Stimulated activated CD8-positive, alpha-beta memory T cell treated with anti-CD3 and anti-CD28 coated beads, Interleukin-15, amount 100 ng/mL, for 1 hour (primary cell): ENCODE results near the gene OR6C3.
"Not testable (repeated sequence)": the region's sequence is repeated elsewhere in the genome, so short reads cannot be mapped to it uniquely, and the experiment has no call there.

Source experiments
- DNase-seq: peaks from one replicate; pipeline ENCODE4 v3.0.0-alpha.2; 2020; ENCODE audit warnings: low read depth

OR6C3 gene

DNA sequence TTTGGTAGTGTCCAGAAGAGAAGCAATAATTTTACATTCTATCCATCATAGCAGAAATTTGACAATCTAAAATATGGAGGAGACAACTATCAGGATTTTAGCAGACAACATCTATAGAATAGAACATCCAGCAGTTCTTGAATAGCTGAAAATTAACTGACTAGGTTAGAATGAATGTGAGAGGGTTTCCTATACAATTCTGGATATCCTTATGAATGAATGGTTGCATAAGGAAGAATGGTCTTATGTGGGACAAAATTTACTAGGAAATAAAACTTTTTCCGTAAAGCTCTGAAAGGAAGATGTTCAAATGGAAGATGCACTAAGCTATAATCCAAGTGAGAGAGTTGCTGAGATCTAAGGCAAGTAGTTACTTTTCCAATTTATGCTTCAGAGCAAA, at the start of gene OR6C3:
Gene OR6C3 (plus strand): TSS at position 301 of the 400 bp plus-strand sequence. CDS start 955 bp downstream, outside the sequence.
- no peak for DNase-seq

DNA sequence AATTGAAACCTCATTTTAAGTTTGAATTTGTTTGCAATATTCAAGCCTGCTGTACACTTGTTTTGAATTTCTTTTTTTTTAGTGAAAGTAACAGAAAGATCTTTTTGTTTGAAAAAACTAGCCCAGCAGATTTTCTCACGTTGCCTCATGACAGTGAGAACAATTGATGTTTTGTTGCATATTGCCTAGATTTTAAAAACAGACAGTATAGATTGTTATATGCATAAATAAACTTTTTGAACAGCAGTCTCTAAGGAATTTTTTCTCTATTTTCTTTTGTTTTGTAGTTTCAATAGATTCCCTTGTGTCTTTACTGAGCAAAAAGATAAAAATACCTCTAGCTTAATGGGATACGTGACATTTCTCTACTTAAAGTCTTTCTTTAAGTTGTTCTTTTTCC, 49.6 kb upstream of the OR6C3 start:
- no peak for DNase-seq

DNA sequence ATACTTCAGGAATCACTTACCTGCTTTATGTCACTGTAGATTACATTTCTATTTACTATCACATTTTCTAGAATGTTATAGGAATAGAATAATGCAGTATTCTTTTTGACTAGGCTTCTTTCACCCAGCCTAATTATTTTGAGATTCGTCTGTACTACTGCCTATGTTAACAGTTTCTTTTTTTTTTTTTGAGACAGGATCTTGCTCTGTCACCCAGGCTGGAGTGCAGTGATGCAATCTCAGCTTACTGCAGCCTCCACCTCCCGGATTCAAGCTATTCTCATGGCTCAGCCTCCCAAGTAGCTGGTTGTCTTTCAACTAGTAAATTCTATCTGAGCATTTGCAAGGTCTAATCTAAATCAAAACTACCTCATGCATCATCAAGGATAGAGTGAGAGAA, 40.5 kb upstream of the OR6C3 start:
- DNase-seq = no peak

DNA sequence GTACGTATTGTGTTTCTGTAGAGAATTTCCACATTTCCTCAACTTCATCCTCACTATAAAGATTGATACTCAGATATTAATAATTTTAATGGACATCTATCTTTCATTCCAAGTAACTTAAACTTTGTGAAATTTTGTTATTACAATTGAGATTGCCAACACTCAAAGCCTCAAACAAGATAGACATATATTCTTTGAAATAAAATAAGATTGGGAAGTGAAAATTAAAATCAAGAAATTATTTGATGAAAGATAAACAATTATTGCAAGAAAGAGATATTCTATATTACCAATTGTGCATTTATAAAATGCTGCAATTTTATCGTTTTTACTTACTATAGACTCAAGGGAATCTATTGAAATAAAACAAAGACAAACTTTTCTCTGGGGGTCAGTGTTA, 34.1 kb upstream of the OR6C3 start, which contains the start of gene OR6C6:
Gene OR6C6 (minus strand): TSS at position 101 of the 400 bp plus-strand sequence. CDS start 1,337 bp downstream, outside the sequence.
- DNase-seq = no peak

DNA sequence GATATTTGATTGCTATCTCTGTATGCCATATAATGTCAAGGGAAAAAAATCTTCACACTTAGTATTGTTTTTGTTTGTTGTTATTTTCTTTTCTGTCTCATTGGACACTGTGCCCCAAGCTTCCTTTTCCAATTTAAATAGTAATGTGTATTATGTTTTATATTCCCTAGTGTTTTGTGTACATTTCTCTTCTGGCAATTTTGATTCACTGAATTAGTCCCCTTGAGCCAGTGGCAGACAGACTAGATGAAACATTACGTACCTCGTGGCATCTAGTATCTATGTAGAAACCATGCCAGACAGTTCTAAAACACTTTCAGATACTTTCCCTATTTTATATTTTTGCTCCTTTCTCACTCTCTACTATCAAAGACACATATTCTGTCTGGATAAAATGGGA, 16.5 kb upstream of the OR6C3 start, which contains the start of gene OR6C1:
Gene OR6C1 (plus strand): TSS at position 301 of the 400 bp plus-strand sequence. CDS start 6,257 bp downstream, outside the sequence.
- no peak for DNase-seq

DNA sequence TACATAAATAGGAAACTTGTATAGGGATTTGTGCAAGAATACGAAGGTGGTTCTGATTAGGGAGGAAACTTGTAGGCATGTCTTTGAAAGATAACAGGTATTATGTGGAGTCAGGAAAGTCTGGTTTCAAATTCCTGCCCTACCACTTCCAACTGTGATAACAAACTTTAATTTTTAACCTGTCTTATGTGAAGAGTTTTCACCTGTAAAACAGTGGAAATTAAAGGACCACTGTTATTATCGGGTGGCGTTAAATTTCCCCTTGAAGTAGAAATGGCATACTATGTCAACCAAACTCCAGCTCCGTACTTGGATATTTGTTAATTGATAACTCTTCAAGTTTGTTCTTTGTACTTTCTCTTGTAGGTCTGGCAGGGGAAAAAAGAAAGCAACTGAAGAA, 10.3 kb upstream of the OR6C3 start:
- no peak for DNase-seq

DNA sequence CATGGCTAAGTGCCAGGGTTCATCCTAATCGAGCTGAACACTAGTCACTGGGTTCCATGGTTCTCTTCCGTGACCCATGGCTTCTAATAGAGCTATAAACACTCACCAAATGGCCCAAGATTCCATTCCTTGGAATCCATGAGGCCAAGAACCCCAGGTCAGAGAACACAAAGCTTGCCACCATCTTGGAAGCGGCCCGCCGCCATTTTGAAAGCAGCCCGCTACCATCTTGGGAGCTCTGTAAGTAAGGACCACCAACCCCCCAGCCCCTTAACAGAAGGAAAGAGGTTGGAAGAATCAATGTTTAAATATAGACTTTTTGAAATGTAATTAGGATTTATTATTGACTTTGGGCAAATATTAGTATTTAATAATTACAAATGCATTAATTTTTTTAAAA, 4.7 kb upstream of the OR6C3 start:
- not testable (repeated sequence) for DNase-seq

DNA sequence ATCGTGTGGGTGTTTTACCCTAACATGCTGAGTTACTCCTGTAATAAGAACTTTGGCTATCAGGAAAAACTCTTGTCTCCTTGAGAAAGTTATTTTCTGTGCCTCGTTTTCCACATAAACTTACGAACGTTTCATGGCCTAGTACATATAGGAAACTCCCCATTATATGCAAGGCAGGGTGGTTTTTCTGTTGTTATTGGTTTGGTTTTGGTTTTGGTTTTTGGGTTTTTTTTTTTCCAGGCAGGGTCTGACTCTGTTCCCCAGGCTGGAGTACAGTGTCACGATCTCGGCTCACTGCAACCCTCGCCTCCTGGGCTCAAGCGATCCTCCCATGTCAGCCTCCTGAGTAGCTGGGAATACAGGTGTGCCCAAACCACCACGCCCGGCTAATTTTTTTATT, 5.5 kb downstream of the OR6C3 start:
- no peak for DNase-seq

DNA sequence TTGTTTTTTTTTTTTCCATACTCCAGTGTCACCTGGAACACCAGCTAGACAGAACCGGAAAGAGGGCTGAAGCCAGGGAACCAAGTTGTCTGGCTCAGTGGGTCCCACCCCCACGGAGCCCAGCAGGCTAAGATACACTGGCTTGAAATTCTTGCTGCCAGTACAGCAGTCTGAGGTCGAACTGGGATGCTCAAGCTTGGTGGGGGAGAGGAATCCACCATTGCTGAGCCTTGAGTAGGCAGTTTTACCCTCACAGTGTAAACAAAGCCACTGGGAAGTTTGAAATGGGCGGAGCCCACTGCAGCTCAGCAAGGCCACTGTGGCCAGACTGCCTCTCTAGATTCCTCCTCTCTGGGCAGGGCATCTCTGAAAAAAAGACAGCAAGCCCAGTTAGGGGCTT, 24.8 kb downstream of the OR6C3 start:
- DNase-seq = not testable (repeated sequence)

DNA sequence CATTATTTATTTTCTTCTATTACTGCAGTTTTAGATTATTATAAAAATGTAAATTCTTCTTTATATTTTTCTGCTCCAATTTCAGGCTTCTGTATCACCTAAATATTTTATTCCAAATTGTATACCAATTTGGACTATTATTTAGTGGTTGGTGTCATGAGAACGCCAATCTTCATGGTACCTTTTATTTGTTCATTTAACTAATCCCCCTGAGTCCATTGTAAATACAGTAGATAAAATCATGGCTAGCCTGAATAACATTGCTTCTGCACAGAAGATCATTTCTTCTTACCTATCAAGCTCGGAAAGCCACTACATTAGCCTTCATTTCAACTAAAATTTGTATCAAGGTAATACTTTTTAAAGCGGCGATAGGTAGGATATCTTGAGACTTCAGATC, 32.1 kb downstream of the OR6C3 start, which contains the start of gene OR6C75:
Gene OR6C75 (plus strand): TSS at position 301 of the 400 bp plus-strand sequence. CDS start 2,136 bp downstream, outside the sequence.
- DNase-seq = no peak

DNA sequence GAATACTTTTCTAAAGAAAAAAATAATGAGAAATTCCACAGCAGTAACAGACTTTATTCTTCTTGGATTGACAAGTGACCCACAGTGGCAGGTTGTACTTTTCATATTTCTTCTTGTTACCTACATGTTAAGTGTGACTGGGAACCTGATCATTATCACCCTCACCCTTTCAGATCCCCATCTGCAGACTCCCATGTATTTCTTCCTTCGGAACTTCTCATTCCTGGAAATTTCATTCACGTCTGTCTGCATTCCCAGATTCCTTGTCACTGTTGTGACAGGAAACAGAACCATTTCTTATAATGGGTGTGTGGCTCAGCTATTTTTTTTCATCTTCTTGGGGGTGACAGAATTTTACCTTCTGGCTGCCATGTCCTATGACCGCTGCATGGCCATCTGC, 34.5 kb downstream of the OR6C3 start:
- no peak for DNase-seq

DNA sequence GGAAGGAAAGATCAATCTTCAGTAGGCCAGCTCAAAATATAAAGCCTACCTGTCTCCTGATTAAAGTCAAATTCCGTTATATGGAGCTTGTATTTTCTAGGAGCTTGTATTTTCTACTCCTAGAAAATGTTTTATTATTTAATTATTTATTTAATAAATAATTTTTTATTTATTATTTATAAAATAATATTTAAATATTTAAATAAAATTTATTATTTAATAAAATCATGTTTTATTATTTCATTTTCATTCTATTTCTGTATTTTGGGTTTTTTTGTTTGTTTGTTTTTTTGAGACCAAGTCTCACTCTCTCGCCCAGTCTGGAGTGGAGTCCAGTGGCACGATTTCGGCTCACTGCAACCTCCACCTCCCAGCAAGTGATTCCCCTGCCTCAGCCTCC, 42.0 kb downstream of the OR6C3 start:
- DNase-seq = no peak
